Left hindlimb (tissue), 1 donor: ENCODE results near the gene WDR27.
"Not testable (repeated sequence)": the region's sequence is repeated elsewhere in the genome, so short reads cannot be mapped to it uniquely, and the experiment has no call there.

Source experiments
- DNase-seq: peaks from one replicate; pipeline ENCODE4 v3.0.0-alpha.2; 2018

Gene WDR27

DNA sequence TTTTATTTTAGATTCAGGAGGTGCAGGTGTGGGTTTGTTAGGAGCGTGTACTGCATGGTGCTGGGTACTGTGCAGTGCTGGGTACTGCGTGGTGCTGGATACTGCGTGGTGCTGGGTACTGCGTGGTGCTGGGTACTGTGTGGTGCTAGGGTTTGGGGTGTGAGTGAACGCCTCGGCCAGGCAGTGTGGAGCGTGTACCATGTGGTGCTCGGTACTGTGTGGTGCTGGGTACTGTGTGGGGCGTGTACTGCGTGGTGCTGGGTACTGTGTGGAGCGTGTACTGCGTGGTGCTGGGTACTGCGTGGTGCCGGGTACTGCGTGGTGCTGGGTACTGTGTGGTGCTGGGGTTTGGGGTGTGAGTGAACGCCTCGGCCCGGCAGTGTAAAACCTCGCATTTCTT lies 62.9 kb downstream of the WDR27 start:
- no peak for DNase-seq

GRCh38 chr6:169638388-169638787 lies 63.4 kb downstream of the WDR27 start:
- DNase-seq = no peak

- DNase-seq = no peak
Observed at GRCh38 chr6:169635345-169635744, 66.5 kb downstream of the WDR27 start.

DNA sequence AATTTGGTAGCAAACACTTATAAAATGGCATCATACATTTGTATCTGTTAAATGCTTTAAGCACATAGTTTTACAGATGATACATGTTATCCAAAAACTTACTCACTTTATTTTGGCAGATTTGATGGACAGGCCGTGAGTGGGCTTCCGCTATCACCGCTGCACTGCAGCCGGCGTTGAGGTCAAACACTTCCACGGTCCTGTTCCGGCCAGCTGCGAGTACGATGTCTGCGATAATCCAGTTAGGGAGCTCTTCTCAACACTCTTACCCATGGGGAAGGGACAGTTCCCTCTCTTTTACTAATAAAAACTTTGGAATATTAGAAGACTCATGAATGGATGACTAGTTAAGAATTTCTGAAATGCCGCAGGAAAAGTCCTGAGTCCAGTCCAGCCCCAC lies 69.0 kb downstream of the WDR27 start:
- DNase-seq = no peak

DNA sequence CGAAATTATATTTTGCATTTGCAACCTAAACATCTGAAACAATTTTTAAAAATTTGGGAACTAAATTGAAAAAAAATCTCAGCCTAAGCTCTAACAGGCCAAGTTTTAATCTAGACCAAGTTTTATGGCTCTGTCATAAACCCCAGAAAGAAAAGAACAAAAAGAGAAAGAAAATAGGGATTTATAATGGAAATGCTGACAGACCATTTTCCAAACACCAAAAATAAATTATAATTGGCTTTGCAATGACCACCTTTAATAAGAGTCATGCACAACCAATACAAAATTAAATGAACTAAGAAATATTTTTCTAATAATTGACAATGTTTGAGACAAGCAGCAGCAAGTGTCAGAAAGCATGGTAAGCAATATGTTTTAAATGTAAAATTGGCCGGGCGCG lies 72.6 kb downstream of the WDR27 start:
- no peak for DNase-seq

DNA sequence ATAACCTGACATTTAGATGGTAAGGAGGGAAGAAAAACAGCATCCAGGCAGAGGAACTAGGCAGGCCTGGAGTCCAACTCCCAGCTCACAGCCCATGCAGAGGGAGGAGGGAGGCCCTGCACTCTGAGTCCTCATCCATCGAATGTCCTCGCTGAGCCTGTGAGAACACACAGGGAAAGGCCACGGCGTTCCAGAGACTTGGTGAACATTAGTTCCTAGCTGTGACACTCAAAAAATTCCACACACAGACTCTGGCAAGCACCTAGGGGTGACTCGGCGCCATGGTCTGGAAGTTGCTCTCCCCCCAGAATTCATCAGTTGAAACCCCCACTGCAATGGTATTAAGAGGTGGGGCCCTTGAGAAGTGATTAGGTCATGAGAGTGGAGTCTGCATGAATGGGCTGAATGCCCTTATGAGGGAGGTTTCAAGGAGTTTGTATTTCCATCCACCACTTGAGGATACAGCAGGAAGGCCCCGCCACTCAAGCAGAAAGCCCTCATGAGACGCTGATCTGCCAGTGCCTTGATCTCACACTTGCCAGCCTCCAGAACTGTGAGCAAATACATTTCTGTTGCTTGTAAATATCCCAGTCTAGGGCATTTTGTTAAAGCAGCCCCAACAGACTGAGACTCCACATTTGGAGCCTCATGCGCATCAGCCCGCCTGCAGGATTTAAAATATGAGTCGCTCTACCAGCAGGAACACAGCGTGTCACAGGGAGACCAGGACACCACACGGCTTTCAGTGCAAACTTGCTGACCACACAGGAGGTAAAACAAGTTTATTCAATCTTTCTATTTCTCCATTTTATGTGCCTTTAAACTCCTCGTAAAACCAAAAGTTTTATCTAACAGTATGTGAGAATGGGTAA lies 73.9 kb downstream of the WDR27 start:
- no peak for DNase-seq

- DNase-seq = no peak
Observed at GRCh38 chr6:169626649-169627048, 75.2 kb downstream of the WDR27 start.

DNA sequence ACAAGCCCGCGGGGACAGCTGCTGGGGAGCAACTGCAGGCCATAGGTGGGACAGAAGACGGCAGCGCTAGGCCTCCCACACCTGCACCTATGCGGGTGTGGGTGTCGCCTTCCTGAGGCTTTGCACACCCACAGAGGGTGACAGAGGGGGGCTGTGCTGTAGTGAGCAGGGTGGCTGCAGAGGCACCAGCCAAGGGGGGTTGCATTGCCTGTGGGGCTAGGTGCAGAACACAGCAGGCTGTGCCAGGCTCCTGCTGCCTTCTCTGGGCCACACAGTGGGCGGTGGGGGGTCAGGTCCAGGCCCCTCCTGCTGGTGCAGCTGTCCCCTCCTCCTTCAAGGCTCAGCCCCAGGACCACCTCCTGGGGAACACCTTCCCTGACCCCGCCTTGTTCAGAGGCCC lies 75.7 kb downstream of the WDR27 start:
- DNase-seq = no peak

GRCh38 chr6:169625376-169625775 lies 76.5 kb downstream of the WDR27 start:
- DNase-seq = no peak

DNA sequence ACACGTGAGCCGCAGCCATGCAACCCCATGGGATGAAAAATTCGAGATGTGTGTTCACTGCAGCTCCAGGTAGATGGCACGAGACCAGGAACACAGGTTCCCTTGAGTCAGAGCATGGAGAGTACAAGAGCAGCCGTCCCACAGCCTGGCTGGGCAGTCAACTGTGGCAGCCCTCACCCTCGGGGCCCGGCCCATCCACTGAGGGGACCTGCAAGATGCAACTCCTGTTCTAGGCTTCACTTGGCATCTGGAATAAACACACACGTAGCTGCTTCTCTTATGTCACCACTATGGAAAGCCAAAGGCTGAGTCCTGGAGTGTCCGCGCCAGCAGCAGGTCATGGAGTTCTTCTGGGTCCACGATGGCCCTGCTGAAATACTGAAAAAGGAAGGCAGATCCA lies 77.0 kb downstream of the WDR27 start:
- no peak for DNase-seq

DNA sequence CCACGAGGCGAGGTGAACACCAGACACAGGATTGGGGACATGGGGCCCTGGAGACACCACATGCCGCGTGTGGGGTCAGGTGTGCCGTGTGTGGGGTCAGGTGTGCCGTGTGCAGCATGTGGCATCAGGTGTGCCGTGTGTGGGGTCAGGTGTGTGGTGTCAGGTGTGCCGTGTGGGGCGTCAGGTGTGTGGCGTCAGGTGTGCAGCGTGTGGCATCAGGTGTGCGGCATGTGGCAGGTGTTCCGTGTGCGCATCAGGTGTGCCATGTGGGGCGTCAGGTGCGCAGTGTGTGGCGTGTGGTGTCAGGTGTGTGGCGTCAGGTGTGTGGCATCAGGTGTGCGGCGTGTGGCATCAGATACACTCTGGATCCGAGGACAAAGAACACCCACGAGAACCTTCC lies 77.9 kb downstream of the WDR27 start:
- DNase-seq = no peak

GRCh38 chr6:169623343-169623742 lies 78.5 kb downstream of the WDR27 start:
- no peak for DNase-seq

DNA sequence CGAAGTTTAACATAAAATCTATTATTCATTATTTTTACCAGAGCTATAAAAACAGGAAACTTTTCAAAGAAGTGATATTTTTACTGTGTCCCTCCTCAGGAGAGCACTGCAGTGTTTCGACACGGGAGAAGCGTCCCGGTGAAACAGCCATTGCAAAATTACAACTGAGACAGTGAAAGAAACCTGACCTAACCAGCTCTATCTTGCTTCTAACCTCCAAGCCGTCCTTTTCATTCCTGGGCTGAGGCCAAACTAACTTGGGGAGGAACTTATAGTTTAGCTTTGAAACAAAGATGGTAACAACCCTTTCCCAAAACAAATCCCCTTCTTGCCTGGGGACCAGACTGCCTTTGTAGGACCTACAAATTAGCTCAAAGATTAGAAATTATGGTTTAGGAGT lies 79.2 kb downstream of the WDR27 start:
- DNase-seq = no peak

- no peak for DNase-seq
Observed at GRCh38 chr6:169621311-169621710, 80.5 kb downstream of the WDR27 start.

DNA sequence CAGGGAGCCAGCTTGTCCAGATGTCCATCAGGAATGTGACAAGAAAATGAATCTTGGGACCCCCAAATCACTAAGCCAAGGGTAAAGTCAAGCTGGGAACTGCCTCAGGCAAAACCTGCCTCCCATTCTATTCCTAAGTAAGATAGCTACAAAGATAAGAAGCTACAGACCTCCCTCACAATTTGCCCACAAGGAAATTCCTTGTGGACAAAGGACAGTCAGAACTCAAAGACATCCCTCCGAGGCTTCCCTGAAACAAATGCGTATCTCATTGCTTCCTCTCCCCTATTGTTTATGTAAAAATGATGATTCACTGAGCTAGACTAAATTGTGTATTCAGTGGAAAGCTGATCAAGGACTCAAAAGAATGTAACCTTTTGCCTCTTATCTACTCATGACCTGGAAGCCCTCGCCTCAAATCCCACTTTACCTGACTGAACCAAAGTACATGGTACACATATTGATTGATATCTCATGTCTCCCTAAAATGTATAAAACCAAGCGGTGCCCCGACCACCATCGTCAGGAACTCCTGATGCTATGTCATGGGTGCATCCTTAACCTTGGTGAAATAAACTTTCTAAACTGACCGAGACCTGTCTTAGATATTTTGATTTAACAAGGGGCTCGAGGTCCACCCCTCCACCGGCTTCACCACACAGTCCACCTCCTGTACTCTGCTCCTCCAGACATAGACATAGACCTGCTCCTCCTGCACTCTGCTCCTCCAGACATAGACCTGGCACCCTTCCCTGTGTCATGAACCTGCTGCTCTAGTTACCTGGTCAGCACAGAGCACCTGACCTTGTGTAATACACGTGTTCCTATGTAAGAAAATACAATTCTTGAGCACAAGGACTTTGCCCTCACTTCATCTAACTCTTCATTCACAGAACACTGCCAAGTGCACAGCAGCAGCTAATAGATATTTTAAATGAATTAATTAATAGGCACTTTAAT lies 81.4 kb downstream of the WDR27 start:
- DNase-seq = no peak

GRCh38 chr6:169619650-169620049 lies 82.2 kb downstream of the WDR27 start:
- DNase-seq = no peak

- no peak for DNase-seq
Observed at GRCh38 chr6:169618526-169619490, 83.0 kb downstream of the WDR27 start.

DNA sequence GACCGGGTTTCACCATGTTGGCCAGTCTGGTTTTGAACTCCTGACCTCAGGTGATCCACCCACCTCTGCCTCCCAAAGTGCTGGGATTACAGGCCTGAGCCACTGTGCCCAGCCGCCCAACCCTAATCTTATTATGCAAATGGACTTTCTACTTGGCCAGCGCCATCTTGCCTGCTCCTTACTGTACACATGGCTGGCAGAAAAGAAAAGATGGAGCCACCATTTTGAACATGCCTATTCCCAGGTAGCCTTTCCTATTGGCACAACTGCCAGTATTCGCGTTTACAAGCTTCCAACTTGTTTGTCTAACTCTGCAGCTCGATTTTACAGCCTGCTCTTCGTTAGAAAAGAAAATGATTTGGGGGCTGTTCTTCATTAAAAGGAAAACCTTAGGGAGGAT lies 84.3 kb downstream of the WDR27 start:
- no peak for DNase-seq

- not testable (repeated sequence) for DNase-seq
Observed at GRCh38 chr6:169608609-169609008, 93.2 kb downstream of the WDR27 start.

DNA sequence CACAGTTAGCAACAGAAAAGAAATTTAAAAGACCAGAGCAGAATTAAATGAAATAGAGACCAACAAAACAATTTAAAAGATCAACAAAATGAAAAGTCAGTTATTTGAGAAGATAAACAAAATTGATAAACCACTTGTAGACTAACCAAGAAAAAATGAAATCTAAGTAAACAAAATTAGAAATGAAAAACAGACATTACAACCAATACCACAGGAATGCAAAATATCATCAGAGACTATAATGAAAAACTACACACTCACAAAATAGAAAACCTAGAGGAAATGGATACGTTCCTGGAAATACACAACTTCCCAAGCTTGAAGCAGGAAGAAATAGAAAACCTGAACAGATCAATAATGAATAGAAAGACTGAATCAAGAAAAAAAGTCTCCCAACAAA lies 97.8 kb downstream of the WDR27 start:
- DNase-seq = no peak

GRCh38 chr6:169601129-169601528 lies 100.7 kb downstream of the WDR27 start:
- DNase-seq = not testable (repeated sequence)

GRCh38 chr6:169592558-169592957 lies 109.3 kb downstream of the WDR27 start:
- DNase-seq = no peak

DNA sequence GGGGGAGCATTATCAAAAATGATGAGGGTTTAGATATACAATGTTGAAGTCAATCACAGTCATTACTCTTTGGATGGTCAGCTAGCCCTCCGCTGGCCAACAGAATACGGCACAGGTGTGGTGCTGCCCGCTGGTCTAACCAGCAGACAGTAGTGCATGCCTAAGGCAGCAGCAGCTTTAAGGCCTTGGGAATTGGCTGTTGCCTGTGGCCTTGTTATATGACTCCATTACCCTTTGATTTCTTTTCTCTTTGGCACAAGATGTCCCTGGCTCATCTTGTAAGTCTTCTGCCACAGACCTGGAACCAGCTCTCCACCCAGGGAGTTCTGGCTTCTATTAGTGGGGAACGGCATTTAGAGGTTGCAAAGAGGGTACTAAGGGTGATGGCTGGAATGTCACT lies 110.2 kb downstream of the WDR27 start:
- DNase-seq = no peak
